ENCODE measurements around the gene RLBP1.

The RLBP1 gene

DNA sequence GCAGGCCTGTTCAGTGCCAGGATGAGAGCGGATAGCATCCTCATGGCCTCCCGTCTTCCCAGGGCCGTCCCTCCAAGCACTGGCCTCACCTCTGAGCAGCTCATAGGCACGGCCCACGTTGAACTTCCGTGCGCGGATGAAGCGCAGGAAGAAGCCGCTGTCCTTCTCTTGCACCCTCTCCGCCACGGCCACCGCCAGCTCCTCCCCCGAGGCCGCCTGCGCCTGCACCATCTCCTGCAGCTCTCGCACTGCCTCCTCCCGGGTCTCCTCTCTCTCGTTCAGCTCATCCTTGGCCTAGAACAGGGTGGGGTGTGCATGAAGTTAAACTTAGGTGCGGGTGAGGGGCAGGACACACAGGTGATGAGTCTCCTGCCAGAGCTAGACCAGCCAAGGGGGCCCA lies 4.3 kb downstream of the RLBP1 start:
- no peak for DNase-seq (ENCODE audit: insufficient read length, low spot score)
- TF ChIP-seq, protein P1, sequence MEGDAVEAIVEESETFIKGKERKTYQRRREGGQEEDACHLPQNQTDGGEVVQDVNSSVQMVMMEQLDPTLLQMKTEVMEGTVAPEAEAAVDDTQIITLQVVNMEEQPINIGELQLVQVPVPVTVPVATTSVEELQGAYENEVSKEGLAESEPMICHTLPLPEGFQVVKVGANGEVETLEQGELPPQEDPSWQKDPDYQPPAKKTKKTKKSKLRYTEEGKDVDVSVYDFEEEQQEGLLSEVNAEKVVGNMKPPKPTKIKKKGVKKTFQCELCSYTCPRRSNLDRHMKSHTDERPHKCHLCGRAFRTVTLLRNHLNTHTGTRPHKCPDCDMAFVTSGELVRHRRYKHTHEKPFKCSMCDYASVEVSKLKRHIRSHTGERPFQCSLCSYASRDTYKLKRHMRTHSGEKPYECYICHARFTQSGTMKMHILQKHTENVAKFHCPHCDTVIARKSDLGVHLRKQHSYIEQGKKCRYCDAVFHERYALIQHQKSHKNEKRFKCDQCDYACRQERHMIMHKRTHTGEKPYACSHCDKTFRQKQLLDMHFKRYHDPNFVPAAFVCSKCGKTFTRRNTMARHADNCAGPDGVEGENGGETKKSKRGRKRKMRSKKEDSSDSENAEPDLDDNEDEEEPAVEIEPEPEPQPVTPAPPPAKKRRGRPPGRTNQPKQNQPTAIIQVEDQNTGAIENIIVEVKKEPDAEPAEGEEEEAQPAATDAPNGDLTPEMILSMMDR (IDR thresholded peaks at IDR 0.05; ENCODE audit: insufficient read depth, missing control alignments), result no peak
- FAIRE-seq, result no peak

DNA sequence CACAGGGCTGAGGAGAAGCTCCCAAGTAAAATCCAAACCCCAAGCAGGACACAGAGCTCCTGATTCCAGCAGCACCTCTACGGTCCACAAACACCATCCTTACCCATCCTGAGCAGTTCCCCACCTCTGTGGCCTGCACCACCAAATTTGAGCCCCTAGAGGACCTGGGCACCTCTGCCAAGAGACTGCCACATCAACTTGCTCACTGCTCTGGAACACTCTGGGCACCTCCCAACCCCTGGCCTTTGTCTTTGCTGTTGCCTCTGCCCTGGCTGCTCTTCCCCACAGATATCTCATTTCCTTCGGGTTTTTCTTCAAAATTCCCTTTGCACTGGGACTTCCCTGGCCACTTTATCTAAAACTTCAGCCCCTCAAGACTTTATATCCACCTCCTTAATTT lies 5.8 kb downstream of the RLBP1 start:
- TF ChIP-seq, protein P1 (IDR thresholded peaks at IDR 0.05; ENCODE audit: insufficient read depth, missing control alignments), result no peak
- FAIRE-seq, result no peak
- DNase-seq (ENCODE audit: insufficient read length, low spot score), result no peak

DNA sequence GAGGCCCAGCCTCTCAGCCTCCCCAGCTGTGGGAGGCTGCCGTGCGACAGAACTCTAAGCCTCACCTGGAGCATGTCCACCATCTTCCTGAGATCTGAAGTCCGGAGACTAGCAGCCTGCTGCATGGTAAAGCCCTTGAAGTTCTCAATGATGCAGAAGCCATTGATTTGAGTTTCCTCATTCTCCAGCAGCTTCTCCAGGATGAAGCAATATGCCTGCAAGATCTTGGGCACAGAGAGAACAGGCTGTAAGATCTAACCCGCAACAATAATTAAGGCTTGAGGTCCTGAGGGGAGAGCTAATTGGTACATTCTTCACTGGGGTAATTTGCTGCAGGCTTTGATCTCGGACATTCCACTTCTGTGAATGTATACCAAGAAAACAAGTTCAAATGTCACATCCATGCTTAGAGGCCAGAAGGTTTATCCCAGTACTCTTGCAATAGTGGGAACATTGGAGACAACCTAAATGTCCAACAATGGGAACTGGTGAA lies 9.7 kb downstream of the RLBP1 start:
- DNase-seq (ENCODE audit: insufficient read length, low spot score) (no peak), FAIRE-seq (no peak)
- TF ChIP-seq, protein P1 (IDR thresholded peaks at IDR 0.05; ENCODE audit: insufficient read depth, missing control alignments), result no peak

DNA sequence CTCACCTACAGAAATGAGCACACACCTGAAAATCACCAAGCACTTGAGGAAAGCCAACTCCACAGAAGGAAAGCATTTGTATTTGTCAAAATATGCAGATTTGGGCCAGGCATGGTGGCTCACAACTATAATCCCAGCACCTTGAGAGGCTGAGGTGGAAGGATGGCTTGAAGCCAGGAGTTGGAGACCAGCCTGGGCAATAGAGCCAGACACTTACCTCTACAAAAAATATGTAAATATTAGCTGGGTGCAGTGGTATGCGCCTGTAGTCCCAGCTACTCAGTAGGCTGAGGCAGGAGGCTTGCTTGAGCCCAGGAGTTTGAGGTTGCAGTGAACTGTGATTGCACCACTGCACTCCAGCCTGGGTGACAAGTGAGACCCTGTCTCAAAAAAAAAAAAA lies 12.3 kb downstream of the RLBP1 start:
- DNase-seq (ENCODE audit: insufficient read length, low spot score), result no peak
- TF ChIP-seq, protein P1 (IDR thresholded peaks at IDR 0.05; ENCODE audit: insufficient read depth, missing control alignments), result no peak
- no peak for FAIRE-seq

DNA sequence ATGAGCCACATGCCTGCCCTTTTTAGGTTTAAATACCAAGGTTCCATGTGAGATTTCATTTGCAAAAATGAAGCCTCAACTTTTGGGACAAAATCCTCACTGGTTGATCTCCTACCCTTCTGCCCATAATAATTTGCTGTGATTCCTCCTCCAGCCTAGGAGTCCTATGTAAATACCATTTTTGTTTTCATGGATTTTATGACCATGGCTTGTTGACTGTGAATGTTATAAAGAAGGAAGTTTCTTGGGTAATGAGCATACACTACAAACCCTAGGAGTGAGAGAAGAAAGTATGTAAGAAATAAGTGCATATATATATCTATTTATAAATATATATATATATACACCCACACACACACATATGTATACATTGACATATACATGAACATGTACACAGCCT lies 13.1 kb downstream of the RLBP1 start:
- FAIRE-seq, result no peak
- DNase-seq (ENCODE audit: insufficient read length, low spot score), result no peak
- TF ChIP-seq, protein P1 (IDR thresholded peaks at IDR 0.05; ENCODE audit: insufficient read depth, missing control alignments), result no peak

DNA sequence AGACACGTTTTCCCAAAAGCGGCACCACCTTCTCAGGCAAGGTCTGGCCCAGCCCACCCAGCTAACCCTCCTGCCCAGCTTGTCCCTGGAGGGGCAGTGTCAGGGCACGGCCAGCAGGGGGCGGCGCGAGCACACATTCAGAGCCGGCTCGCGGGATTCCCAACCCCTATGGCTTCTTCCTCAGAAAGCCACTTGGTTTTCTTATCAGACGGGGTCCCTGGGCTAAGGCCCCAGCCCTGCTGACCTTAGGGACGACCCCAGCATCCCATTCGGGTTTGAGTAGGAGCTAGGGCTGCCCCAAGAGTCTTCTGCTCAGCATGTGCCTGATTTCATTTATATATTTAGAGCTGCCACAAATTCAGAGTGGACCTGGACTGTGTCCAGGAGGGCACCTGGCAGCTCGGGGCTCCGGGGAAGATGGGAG lies 14.5 kb downstream of the RLBP1 start:
- FAIRE-seq (no peak), DNase-seq (ENCODE audit: insufficient read length, low spot score) (peak; percentile 89)
- TF ChIP-seq, protein P1 (IDR thresholded peaks at IDR 0.05; ENCODE audit: insufficient read depth, missing control alignments), result peak; percentile 88

DNA sequence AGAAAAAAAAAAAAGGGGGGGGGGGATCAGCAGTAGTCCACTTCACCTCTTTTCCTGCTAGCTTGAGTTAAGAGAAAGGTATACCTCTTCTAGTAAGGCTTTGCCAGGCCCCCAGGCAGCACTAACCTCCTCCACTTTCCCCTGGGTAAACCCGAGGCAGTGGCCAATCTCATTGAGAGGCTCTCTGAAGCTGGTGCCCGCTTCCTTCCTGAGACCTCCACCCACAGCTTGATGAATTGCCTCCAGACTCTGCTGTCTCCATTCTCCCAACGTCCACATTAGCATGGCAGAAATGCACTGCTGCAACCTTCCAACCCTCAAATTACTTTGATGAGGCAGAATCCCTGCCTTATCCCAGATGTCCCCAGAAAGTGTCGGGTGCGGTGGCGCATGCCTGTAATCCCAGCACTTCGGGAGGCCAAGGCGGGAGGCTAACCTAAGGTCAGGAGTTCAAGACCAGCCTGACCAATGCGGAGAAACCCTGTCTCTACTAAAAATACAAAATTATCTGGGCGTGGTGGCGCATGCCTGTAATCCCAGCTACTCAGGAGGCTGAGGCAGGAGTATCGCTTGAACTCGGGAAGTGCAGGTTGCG lies 15.3 kb downstream of the RLBP1 start:
- DNase-seq (ENCODE audit: insufficient read length, low spot score) (no peak), FAIRE-seq (no peak)
- TF ChIP-seq, protein P1 (IDR thresholded peaks at IDR 0.05; ENCODE audit: insufficient read depth, missing control alignments), result no peak
